NCI-H774 (cell line): ENCODE results near the gene ADGRF4.

Experiments used
- DNase-seq: peaks from one replicate; lab custom pipeline; 2025; lab: John Stamatoyannopoulos, UW

The ADGRF4 gene

GRCh38 chr6:47698342-47698787, at the start of gene ADGRF4:
TSS of gene ADGRF4 (plus strand) at chr6:47698580. CDS start at chr6:47707246, 8,666 bp downstream.
- DNase-seq: no peak

GRCh38 chr6:47650553-47651432, 47.6 kb upstream of the ADGRF4 start:
- no peak for DNase-seq

GRCh38 chr6:47651505-47651944, 46.9 kb upstream of the ADGRF4 start:
- no peak for DNase-seq

- DNase-seq: no peak
These were observed 44.7 kb upstream of the ADGRF4 start for GRCh38 chr6:47653706-47654105.

- DNase-seq: no peak
These were observed 44.1 kb upstream of the ADGRF4 start for GRCh38 chr6:47654255-47654654.

GRCh38 chr6:47655719-47656595, 42.4 kb upstream of the ADGRF4 start:
- no peak for DNase-seq

GRCh38 chr6:47661960-47662359, 36.4 kb upstream of the ADGRF4 start:
- DNase-seq: no peak

- DNase-seq: peak; percentile 49
These were observed 34.7 kb upstream of the ADGRF4 start for GRCh38 chr6:47663462-47664216.

GRCh38 chr6:47665112-47665511, 33.3 kb upstream of the ADGRF4 start:
- DNase-seq: peak; percentile 86

GRCh38 chr6:47669684-47670513, 28.5 kb upstream of the ADGRF4 start:
- DNase-seq: no peak

- DNase-seq: no peak
These were observed 27.5 kb upstream of the ADGRF4 start for GRCh38 chr6:47670851-47671250.

GRCh38 chr6:47671777-47672176, 26.6 kb upstream of the ADGRF4 start:
- no peak for DNase-seq

- DNase-seq: no peak
These were observed 25.6 kb upstream of the ADGRF4 start for GRCh38 chr6:47672816-47673215.

- no peak for DNase-seq
These were observed 23.7 kb upstream of the ADGRF4 start for GRCh38 chr6:47674673-47675072.

- no peak for DNase-seq
These were observed 20.8 kb upstream of the ADGRF4 start for GRCh38 chr6:47677381-47678100.

GRCh38 chr6:47678739-47679138, 19.6 kb upstream of the ADGRF4 start:
- DNase-seq: no peak

GRCh38 chr6:47679322-47679906, 19.0 kb upstream of the ADGRF4 start:
- no peak for DNase-seq

GRCh38 chr6:47680051-47680450, 18.3 kb upstream of the ADGRF4 start:
- peak; percentile 82 for DNase-seq

- no peak for DNase-seq
These were observed 17.7 kb upstream of the ADGRF4 start for GRCh38 chr6:47680724-47681123.
